A673 (cell line): ENCODE data around the gene LIME1. TPM values are rescaled to one million over a fixed set of nuclear protein-coding genes. Genes with fewer than 3 reads are reported as not detected.

Experiments
- BruUV-seq: library from RNA; stranded (reverse); fragments of 400-500 nt; replicated peaks from 2 replicates; lab custom pipeline; 2021; lab: Mats Ljungman, UMichigan
- CTCF ChIA-PET: fragments of 300-600 bp; sonication (Branson Sonifier 250); formaldehyde crosslinking; loops from one replicate; lab custom pipeline; 2022; ENCODE audit warnings: antibody characterized with exemption; lab: Charles Lee
- POLR2A ChIA-PET: fragments of 300-600 bp; sonication (Branson Sonifier 250); formaldehyde crosslinking; loops from one replicate; lab custom pipeline; 2022; ENCODE audit warnings: antibody characterized with exemption; ENCODE audit not compliant: low non-redundant PET; lab: Charles Lee
- DNase-seq: peaks from one replicate; pipeline ENCODE4 v3.0.0-alpha.2; 2015; ENCODE audit warnings: low spot score
- H3K27ac ChIP-seq: fragments of 200-600 bp; sonication (generic); 2 replicates; pipeline ENCODE4 v1.5.1; 2016; ENCODE audit warnings: mixed run types, low read depth, mild to moderate bottlenecking, mixed read lengths, antibody characterized with exemption, low read length; ENCODE audit not compliant: poor library complexity, severe bottlenecking
- H3K27me3 ChIP-seq: fragments of 200-600 bp; sonication (generic); replicated peaks from 2 replicates; pipeline ENCODE4 v1.6.1; 2017; ENCODE audit warnings: mixed run types, low read depth, mild to moderate bottlenecking, mixed read lengths, antibody characterized with exemption, low read length; ENCODE audit not compliant: insufficient read depth, poor library complexity
- H3K36me3 ChIP-seq: fragments of 200-600 bp; sonication (generic); 2 replicates; pipeline ENCODE4 v1.6.1; 2016; ENCODE audit warnings: mixed run types, mild to moderate bottlenecking, mixed read lengths, antibody characterized with exemption, low read length; ENCODE audit not compliant: insufficient read depth, poor library complexity, severe bottlenecking
- H3K4me1 ChIP-seq: fragments of 200-600 bp; sonication (generic); 2 replicates; pipeline ENCODE4 v1.6.1; 2017; ENCODE audit warnings: mixed run types, mild to moderate bottlenecking, mixed read lengths, antibody characterized with exemption, low read length; ENCODE audit not compliant: insufficient read depth, poor library complexity, severe bottlenecking
- H3K4me3 ChIP-seq: fragments of 200-600 bp; sonication (generic); 2 replicates; pipeline ENCODE4 v1.5.1; 2016; ENCODE audit warnings: low read depth, mixed run types, mild to moderate bottlenecking, mixed read lengths, low read length; ENCODE audit not compliant: poor library complexity, severe bottlenecking
- H3K9me3 ChIP-seq: fragments of 200-600 bp; sonication (generic); 2 replicates; pipeline ENCODE4 v1.6.1; 2016; ENCODE audit warnings: mixed run types, low read depth, mild to moderate bottlenecking, mixed read lengths, antibody characterized with exemption, low read length; ENCODE audit not compliant: poor library complexity, severe bottlenecking
- CTCF ChIP-seq: fragments of 300-800, 200-600 bp; sonication (generic); conservative IDR thresholded peaks from 2 replicates; pipeline ENCODE4 v1.5.1; 2017; ENCODE audit warnings: low read depth, mild to moderate bottlenecking, antibody characterized with exemption, low read length, moderate library complexity, mixed read lengths
- EZH2 ChIP-seq: fragments of 200-600 bp; sonication (generic); IDR thresholded peaks from 2 replicates; pipeline ENCODE4 v1.6.1; 2017; ENCODE audit warnings: borderline replicate concordance, low read depth, mild to moderate bottlenecking, mixed read lengths, antibody characterized with exemption, low read length; ENCODE audit not compliant: poor library complexity, severe bottlenecking
- intact Hi-C: fragments of 100-400 bp; cut with micrococcal nuclease; formaldehyde crosslinking; loops from one replicate; pipeline ENCODE4 v1.10.0; 2022; ENCODE audit not compliant: unreplicated experiment
- total RNA-seq: library from RNA; stranded (reverse); gene quantifications from 2 replicates; pipeline ENCODE4 v1.2.3, GENCODE V29; 2021

The LIME1 gene
- total RNA-seq, 1 experiment from 2014 or later: 16.3 TPM

DNA sequence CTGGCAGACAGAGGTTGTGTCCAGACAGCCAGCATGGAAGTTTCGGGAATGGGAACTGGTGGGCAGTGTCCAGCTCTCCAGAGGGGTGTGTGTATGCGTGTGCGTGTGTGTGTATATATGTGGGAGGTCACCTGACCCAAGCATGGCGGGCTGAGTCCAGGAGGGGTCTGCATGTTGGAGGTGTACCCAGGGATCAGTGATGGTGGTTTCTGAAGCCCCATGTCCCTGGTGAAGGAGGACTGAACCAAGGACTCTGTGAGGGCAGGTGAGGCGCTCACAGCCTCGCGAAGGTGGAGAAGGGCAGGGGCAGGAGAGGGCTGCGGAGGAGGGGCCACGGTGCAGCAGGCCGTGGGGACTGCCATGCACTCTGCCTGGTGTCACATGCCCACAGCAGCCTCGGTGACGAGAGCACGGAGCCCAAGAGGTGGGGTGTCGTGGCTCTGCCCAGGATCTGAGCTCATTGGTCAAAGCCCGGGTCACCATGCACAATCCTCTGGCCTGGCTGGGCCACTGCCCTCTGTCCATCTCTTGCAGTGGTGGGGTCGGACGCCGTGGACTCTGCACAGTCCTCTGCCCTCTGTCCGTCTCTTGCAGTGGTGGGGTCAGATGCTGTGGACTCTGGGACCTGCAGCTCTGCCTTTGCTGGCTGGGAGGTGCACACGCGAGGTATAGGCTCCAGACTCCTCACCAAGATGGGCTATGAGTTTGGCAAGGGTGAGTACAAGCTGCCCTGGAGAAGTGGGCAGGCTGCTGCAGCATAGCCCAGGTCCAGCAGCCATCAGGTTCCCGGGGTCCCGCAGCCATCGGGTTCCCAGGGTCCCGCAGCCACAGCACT, 2.1 kb upstream of the LIME1 start:
- BruUV-seq: no TSS peak
- no peaks in the 10 kb centered on the region for H3K27me3 ChIP-seq
- ChIA-PET POLR2A (no interaction called here), CTCF (no interaction called here)
- H3K4me1 ChIP-seq: no peaks in the 10 kb centered on the region
- no peak overlapping the region for H3K4me3 ChIP-seq
- intact Hi-C loops: no loop called here
- TF ChIP-seq EZH2: no peak
- no peak for TF ChIP-seq CTCF
- H3K9me3 ChIP-seq: no peaks in the 10 kb centered on the region
- no peak for DNase-seq
- H3K36me3 ChIP-seq: peaks cover 8% of the 10 kb centered on the region
- H3K27ac ChIP-seq: no peak overlapping the region

GRCh38 chr20:63734946-63735858, 1.3 kb upstream of the LIME1 start:
- ChIA-PET CTCF (no interaction called here), POLR2A (no interaction called here)
- H3K27me3 ChIP-seq: no peaks in the 10 kb centered on the region
- DNase-seq: no peak
- no peak for TF ChIP-seq CTCF
- no peak for TF ChIP-seq EZH2
- no peaks in the 10 kb centered on the region for H3K4me1 ChIP-seq
- H3K36me3 ChIP-seq: peaks cover 5% of the 10 kb centered on the region
- no peak overlapping the region for H3K4me3 ChIP-seq
- no peaks in the 10 kb centered on the region for H3K9me3 ChIP-seq
- TSS peak; percentile 78 for BruUV-seq
- intact Hi-C loops: no loop called here
- H3K27ac ChIP-seq: no peak overlapping the region

- TF ChIP-seq CTCF (no peak), EZH2 (no peak)
- no peak overlapping the region for H3K4me3 ChIP-seq
- intact Hi-C loops: no loop called here
- no peak overlapping the region for H3K27ac ChIP-seq
- DNase-seq: no peak
- peaks cover 13% of the 10 kb centered on the region for H3K36me3 ChIP-seq
- BruUV-seq: no TSS peak
- ChIA-PET CTCF (no interaction called here), POLR2A (no interaction called here)
- H3K4me1 ChIP-seq: peaks cover 15% of the 10 kb centered on the region
- no peaks in the 10 kb centered on the region for H3K9me3 ChIP-seq
- H3K27me3 ChIP-seq: no peaks in the 10 kb centered on the region
These were observed 630 bp downstream of the LIME1 start for GRCh38 chr20:63736893-63737694.
